ENCODE measurements around the gene VPS4A. TPM values are rescaled to one million over a fixed set of nuclear protein-coding genes. Genes with fewer than 3 reads are reported as not detected.

VPS4A gene
- total RNA-seq, 1 donor from 2014 or later, result 28.9 TPM

DNA sequence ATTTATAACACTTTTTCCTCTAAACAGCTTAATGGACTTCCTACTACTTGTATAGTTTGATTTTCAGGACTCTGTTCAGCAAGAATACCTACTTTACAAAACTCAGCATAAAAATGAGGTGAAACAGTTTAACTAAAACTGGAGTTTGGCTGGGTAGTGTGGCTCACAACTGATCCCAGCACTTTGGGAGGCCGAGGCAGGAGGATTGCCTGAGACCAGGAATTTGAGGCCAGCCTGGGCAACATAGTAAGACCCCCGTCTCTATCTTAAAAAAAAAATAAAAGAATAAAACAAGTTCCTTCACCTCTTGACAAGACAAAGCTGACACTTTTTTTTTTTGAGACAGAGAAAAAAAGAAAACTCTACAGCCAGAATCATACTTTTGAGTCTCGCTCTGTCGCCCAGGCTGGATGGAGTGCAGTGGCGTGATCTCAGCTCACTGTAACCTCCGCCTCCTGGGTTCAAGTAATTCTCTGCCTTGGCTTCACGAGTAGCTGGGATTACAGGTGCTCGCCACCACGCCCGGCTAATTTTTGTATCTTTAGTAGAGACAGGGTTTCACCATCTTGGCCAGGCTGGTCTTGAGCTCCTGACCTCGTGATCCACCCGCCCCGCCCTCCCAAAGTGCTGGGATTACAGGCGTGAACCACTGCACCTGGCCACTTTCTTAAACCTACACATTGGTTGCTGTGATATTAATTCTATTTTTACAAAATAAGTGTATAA lies 16.6 kb downstream of the VPS4A start:
- peaks cover 64% of the 10 kb centered on the region for H4K20me1 ChIP-seq (ENCODE audit: insufficient read depth, low read length)
- H3K4me1 ChIP-seq (ENCODE audit: insufficient read depth, low read length), result peaks cover 28% of the 10 kb centered on the region
- H3K36me3 ChIP-seq (ENCODE audit: insufficient read depth, low read length), result peaks cover 36% of the 10 kb centered on the region
- no peaks in the 10 kb centered on the region for H3K9me3 Mint-ChIP-seq (ENCODE audit: unreplicated experiment)
- H3K27ac ChIP-seq (ENCODE audit: low read depth, low read length), result no peak overlapping the region
- no peak overlapping the region for H2AFZ ChIP-seq (ENCODE audit: low read depth, low read length)
- no peaks in the 10 kb centered on the region for H3K9me3 ChIP-seq (ENCODE audit: insufficient read depth, low read depth, low read length)
- no peak overlapping the region for H3K27ac Mint-ChIP-seq (ENCODE audit: unreplicated experiment)
- FAIRE-seq (no peak), DNase-seq (ENCODE audit: low read depth) (no peak)
- H3K4me2 ChIP-seq (ENCODE audit: low read length), result peak overlapping the region; percentile 96
- no peak for TF ChIP-seq EZH2 (IDR thresholded peaks at IDR 0.05; ENCODE audit: insufficient read depth, low read length)
- TF ChIP-seq, protein P1, sequence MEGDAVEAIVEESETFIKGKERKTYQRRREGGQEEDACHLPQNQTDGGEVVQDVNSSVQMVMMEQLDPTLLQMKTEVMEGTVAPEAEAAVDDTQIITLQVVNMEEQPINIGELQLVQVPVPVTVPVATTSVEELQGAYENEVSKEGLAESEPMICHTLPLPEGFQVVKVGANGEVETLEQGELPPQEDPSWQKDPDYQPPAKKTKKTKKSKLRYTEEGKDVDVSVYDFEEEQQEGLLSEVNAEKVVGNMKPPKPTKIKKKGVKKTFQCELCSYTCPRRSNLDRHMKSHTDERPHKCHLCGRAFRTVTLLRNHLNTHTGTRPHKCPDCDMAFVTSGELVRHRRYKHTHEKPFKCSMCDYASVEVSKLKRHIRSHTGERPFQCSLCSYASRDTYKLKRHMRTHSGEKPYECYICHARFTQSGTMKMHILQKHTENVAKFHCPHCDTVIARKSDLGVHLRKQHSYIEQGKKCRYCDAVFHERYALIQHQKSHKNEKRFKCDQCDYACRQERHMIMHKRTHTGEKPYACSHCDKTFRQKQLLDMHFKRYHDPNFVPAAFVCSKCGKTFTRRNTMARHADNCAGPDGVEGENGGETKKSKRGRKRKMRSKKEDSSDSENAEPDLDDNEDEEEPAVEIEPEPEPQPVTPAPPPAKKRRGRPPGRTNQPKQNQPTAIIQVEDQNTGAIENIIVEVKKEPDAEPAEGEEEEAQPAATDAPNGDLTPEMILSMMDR (IDR thresholded peaks at IDR 0.05; ENCODE audit: insufficient read depth, low read depth, low read length), result no peak
- peak overlapping the region; percentile 88 for H3K4me3 Mint-ChIP-seq (ENCODE audit: unreplicated experiment)
- H3K4me3 ChIP-seq (ENCODE audit: insufficient read depth, low read depth, low read length), result no peak overlapping the region
- no peak overlapping the region for H3K9ac ChIP-seq (ENCODE audit: low read length)
- peaks cover 82% of the 10 kb centered on the region for H3K79me2 ChIP-seq (ENCODE audit: insufficient read depth, low read length)
- H3K36me3 Mint-ChIP-seq (ENCODE audit: low read depth, unreplicated experiment), result peaks cover 19% of the 10 kb centered on the region
- H3K4me1 Mint-ChIP-seq (ENCODE audit: low read depth, unreplicated experiment), result peaks cover 20% of the 10 kb centered on the region
- H3K27me3 Mint-ChIP-seq (ENCODE audit: low read depth, unreplicated experiment), result no peaks in the 10 kb centered on the region
- no peaks in the 10 kb centered on the region for H3K27me3 ChIP-seq (ENCODE audit: insufficient read depth, low read length)

DNA sequence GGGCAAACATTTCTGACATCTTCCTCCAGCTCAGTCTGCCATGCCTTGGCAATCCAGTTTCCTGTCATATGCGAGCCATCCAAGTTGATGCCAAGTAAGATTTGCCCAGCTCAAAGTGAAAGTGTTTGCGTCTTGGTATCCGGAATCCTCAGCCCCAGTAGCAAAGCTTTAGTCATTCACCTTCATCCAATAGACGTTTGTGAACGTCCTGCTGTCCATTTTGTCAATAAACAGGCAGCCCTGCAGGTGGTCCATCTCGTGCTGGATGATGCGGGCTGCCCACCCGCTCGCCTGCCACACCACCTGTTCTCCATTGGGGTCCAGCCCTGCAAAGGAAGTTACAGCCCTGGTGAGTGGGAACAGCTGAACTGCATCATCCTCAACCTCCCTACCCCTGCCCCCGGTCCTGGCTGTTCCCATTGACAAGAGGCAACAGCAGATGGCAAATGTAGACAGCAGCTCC lies 17.7 kb downstream of the VPS4A start:
- Histone ChIP-seq H3K79me2 (ENCODE audit: insufficient read depth, low read length) (peaks cover 77% of the 10 kb centered on the region), H3K4me3 (ENCODE audit: insufficient read depth, low read depth, low read length) (peak overlapping the region; percentile 58), H3K27me3 (ENCODE audit: insufficient read depth, low read length) (no peaks in the 10 kb centered on the region), H3K9ac (ENCODE audit: low read length) (peak overlapping the region; percentile 85), H3K9me3 (ENCODE audit: insufficient read depth, low read depth, low read length) (no peaks in the 10 kb centered on the region), H3K4me2 (ENCODE audit: low read length) (peak overlapping the region; percentile 96), H2AFZ (ENCODE audit: low read depth, low read length) (no peak overlapping the region), H3K36me3 (ENCODE audit: insufficient read depth, low read length) (peaks cover 35% of the 10 kb centered on the region), H3K27ac (ENCODE audit: low read depth, low read length) (no peak overlapping the region), H3K4me1 (ENCODE audit: insufficient read depth, low read length) (peaks cover 28% of the 10 kb centered on the region), H4K20me1 (ENCODE audit: insufficient read depth, low read length) (peaks cover 55% of the 10 kb centered on the region)
- DNase-seq (ENCODE audit: low read depth) (no peak), FAIRE-seq (no peak)
- Mint-ChIP-seq H3K9me3 (ENCODE audit: unreplicated experiment) (no peaks in the 10 kb centered on the region), H3K27ac (ENCODE audit: unreplicated experiment) (no peak overlapping the region), H3K4me3 (ENCODE audit: unreplicated experiment) (peak overlapping the region; percentile 88), H3K4me1 (ENCODE audit: low read depth, unreplicated experiment) (peaks cover 20% of the 10 kb centered on the region), H3K36me3 (ENCODE audit: low read depth, unreplicated experiment) (peaks cover 19% of the 10 kb centered on the region), H3K27me3 (ENCODE audit: low read depth, unreplicated experiment) (no peaks in the 10 kb centered on the region)
- TF ChIP-seq, protein P1 (IDR thresholded peaks at IDR 0.05; ENCODE audit: insufficient read depth, low read depth, low read length), result no peak
- no peak for TF ChIP-seq EZH2 (IDR thresholded peaks at IDR 0.05; ENCODE audit: insufficient read depth, low read length)

All from astrocyte (in vitro differentiated cells and primary cell).